Motor neuron (in vitro differentiated cells): ENCODE results near the gene ZNF275. TPM values are rescaled to one million over a fixed set of nuclear protein-coding genes. Genes with fewer than 3 reads are reported as not detected.

ENCODE experiments used
- ATAC-seq, 8 experiments: fragments of 200-7000 bp; cut with Tn5 transposase; replicated peaks in 6 of 8; 2 replicates each; pipeline ENCODE4 v1.8.0; 2021; ENCODE audit warnings: mild to moderate bottlenecking in 8 of 8, moderate library complexity in 8 of 8
- H3K27ac ChIP-seq, 2 donors: fragments of 250-450 bp; sonication (Bioruptor Pico); 2 replicates each; pipeline ENCODE4 v1.9.0; 2021; ENCODE audit warnings: antibody characterized with exemption in 2 of 2, mild to moderate bottlenecking in 2 of 2, moderate library complexity in 1 of 2
- H3K4me1 ChIP-seq, 2 donors: fragments of 250-450 bp; sonication (Bioruptor Pico); replicated peaks in 1 of 2; 2 replicates each; pipeline ENCODE4 v1.6.1; 2021; ENCODE audit warnings: antibody characterized with exemption in 2 of 2, mild to moderate bottlenecking in 2 of 2, moderate library complexity in 1 of 2
- H3K4me3 ChIP-seq, 5 donors: fragments of 250-450 bp; sonication (Bioruptor Pico); 2 replicates each; pipeline ENCODE4 v1.9.0; 2021; ENCODE audit warnings: antibody characterized with exemption in 5 of 5, mild to moderate bottlenecking in 5 of 5, moderate library complexity in 4 of 5
- WGBS, 10 experiments: fragments of 450-650 bp; shearing (Covaris generic); methylation state at CpG; one replicate each; pipeline ENCODE4 v1.0.0; 2022; 5-methylcytosine and 5-hydroxymethylcytosine counted together
- in situ Hi-C, 9 experiments: fragments of 400-800 bp; cut with MboI; loops; one replicate each; pipeline ENCODE4 v1.15.0; 2021; ENCODE audit warnings: low sequenced_read_pairs in 9 of 9, low pct_unique_long_range_greater_than_20kb in 2 of 9; ENCODE audit not compliant: unreplicated experiment in 9 of 9
- total RNA-seq, 8 experiments: library from RNA; unstranded; fragments of 300-600 nt; gene quantifications; 2 replicates each; pipeline versions ENCODE4 v1.2.3 to v1.2.4, GENCODE V29; 2022

ZNF275 gene
- total RNA-seq, 8 experiments from 2014 or later: 2.6 to 15.8 (median 6.3) TPM

GRCh38 chrX:153333266-153333665 is 687 bp upstream of the ZNF275 start:
- Histone ChIP-seq H3K4me1 (peaks cover 0 to 4% of the 10 kb centered on the region in 2 donors), H3K4me3 (peak overlapping the region; percentile 47 to 87 (median 76)), H3K27ac (no peak overlapping the region)
- WGBS, 10 experiments: 25 to 86% (median 56%) methylated on average over 2 of the region's 2 CpGs; no CpG with 5 or more reads in 7 of the 10 experiments
- ATAC-seq: peak in 3 of 8 experiments; percentile 30 to 47 (median 39)
- in situ Hi-C loops: no loop called here

GRCh38 chrX:153334654-153335295 is 822 bp downstream of the ZNF275 start:
- H3K27ac ChIP-seq: peak overlapping the region; percentile 70 to 87

GRCh38 chrX:153336121-153336894 is 2.4 kb downstream of the ZNF275 start:
- H3K4me1 ChIP-seq: peaks cover 0 to 4% of the 10 kb centered on the region in 2 donors
- ATAC-seq: no peak
- no peak overlapping the region for H3K4me3 ChIP-seq
- 48 to 100% (median 67%) methylated on average over 2 to 7 of the region's 11 CpGs; no CpG with 5 or more reads in 7 of the 10 experiments for WGBS, 10 experiments
- in situ Hi-C loops: no loop called here
- H3K27ac ChIP-seq: no peak overlapping the region

More at GRCh38 chrX:153334654-153335295, 822 bp downstream of the ZNF275 start:
- ATAC-seq: no peak
- Histone ChIP-seq H3K4me3 (peak overlapping the region; percentile 47 to 87 (median 76)), H3K4me1 (peaks cover 0 to 4% of the 10 kb centered on the region in 2 donors)
- in situ Hi-C loops: no loop called here
- WGBS, 10 experiments: 60% methylated on average over 1 of the region's 16 CpGs; no CpG with 5 or more reads in 9 of the 10 experiments

GRCh38 chrX:153336988-153337387 is 3.0 kb downstream of the ZNF275 start:
- H3K4me1 ChIP-seq: peaks cover 0 to 4% of the 10 kb centered on the region in 2 donors
- in situ Hi-C loops: no loop called here
- H3K27ac ChIP-seq: no peak overlapping the region
- WGBS, 10 experiments: 26 to 100% (median 71%) methylated on average over 1 to 3 of the region's 5 CpGs; no CpG with 5 or more reads in 5 of the 10 experiments
- no peak for ATAC-seq
- no peak overlapping the region for H3K4me3 ChIP-seq

GRCh38 chrX:153338836-153339235 is 4.9 kb downstream of the ZNF275 start:
- no peak overlapping the region for H3K27ac ChIP-seq
- in situ Hi-C loops: no loop called here
- H3K4me3 ChIP-seq: no peak overlapping the region
- H3K4me1 ChIP-seq: peaks cover 0 to 4% of the 10 kb centered on the region in 2 donors
- ATAC-seq: no peak
- WGBS, 10 experiments: 55 to 100% (median 93%) methylated on average over 2 to 4 of the region's 7 CpGs; no CpG with 5 or more reads in 7 of the 10 experiments

- no peak for ATAC-seq
- Histone ChIP-seq H3K4me3 (no peak overlapping the region), H3K27ac (no peak overlapping the region), H3K4me1 (peaks cover 0 to 4% of the 10 kb centered on the region in 2 donors)
- in situ Hi-C loops: no loop called here
- 40 to 100% (median 65%) methylated on average over 1 to 3 of the region's 4 CpGs; no CpG with 5 or more reads in 6 of the 10 experiments for WGBS, 10 experiments
Measured at GRCh38 chrX:153339662-153340061, 5.7 kb downstream of the ZNF275 start.

- H3K27ac ChIP-seq: no peak overlapping the region
- 77% methylated on average over 4 of the region's 6 CpGs; no CpG with 5 or more reads in 9 of the 10 experiments for WGBS, 10 experiments
- peaks cover 0 to 1% of the 10 kb centered on the region in 2 donors for H3K4me1 ChIP-seq
- H3K4me3 ChIP-seq: no peak overlapping the region
- in situ Hi-C loops: no loop called here
- no peak for ATAC-seq
Measured at GRCh38 chrX:153340111-153340510, 6.2 kb downstream of the ZNF275 start.

- in situ Hi-C loops: no loop called here
- H3K27ac ChIP-seq: no peak overlapping the region
- no peak overlapping the region for H3K4me3 ChIP-seq
- 0 to 92% (median 67%) methylated on average over 1 to 9 of the region's 9 CpGs; no CpG with 5 or more reads in 5 of the 10 experiments for WGBS, 10 experiments
- ATAC-seq: no peak
- no peaks in the 10 kb centered on the region for H3K4me1 ChIP-seq
Measured at GRCh38 chrX:153342762-153343558, 9.0 kb downstream of the ZNF275 start.

GRCh38 chrX:153343674-153344073 is 9.7 kb downstream of the ZNF275 start:
- Histone ChIP-seq H3K4me1 (no peaks in the 10 kb centered on the region), H3K4me3 (no peak overlapping the region), H3K27ac (no peak overlapping the region)
- in situ Hi-C loops: no loop called here
- no peak for ATAC-seq
- 40 to 100% (median 67%) methylated on average over 1 of the region's 2 CpGs; no CpG with 5 or more reads in 5 of the 10 experiments for WGBS, 10 experiments

- no peak overlapping the region for H3K27ac ChIP-seq
- WGBS, 10 experiments: 91% methylated on average over 6 of the region's 38 CpGs; no CpG with 5 or more reads in 9 of the 10 experiments
- in situ Hi-C loops: no loop called here
- ATAC-seq: no peak
- no peaks in the 10 kb centered on the region for H3K4me1 ChIP-seq
- no peak overlapping the region for H3K4me3 ChIP-seq
Measured at GRCh38 chrX:153347530-153347929, 13.6 kb downstream of the ZNF275 start.

GRCh38 chrX:153348421-153348820 is 14.5 kb downstream of the ZNF275 start:
- H3K4me3 ChIP-seq: no peak overlapping the region
- ATAC-seq: no peak
- H3K27ac ChIP-seq: no peak overlapping the region
- WGBS, 10 experiments: 60 to 100% (median 85%) methylated on average over 1 to 8 of the region's 8 CpGs; no CpG with 5 or more reads in 3 of the 10 experiments
- in situ Hi-C loops: no loop called here
- H3K4me1 ChIP-seq: no peaks in the 10 kb centered on the region

- Histone ChIP-seq H3K4me1 (no peaks in the 10 kb centered on the region), H3K4me3 (no peak overlapping the region), H3K27ac (no peak overlapping the region)
- 67 to 100% (median 100%) methylated on average over 1 to 3 of the region's 5 CpGs; no CpG with 5 or more reads in 7 of the 10 experiments for WGBS, 10 experiments
- in situ Hi-C loops: no loop called here
- ATAC-seq: no peak
Measured at GRCh38 chrX:153349952-153350351, 16.0 kb downstream of the ZNF275 start.
